ENCODE results near the gene RALBP1.

RALBP1 gene

DNA sequence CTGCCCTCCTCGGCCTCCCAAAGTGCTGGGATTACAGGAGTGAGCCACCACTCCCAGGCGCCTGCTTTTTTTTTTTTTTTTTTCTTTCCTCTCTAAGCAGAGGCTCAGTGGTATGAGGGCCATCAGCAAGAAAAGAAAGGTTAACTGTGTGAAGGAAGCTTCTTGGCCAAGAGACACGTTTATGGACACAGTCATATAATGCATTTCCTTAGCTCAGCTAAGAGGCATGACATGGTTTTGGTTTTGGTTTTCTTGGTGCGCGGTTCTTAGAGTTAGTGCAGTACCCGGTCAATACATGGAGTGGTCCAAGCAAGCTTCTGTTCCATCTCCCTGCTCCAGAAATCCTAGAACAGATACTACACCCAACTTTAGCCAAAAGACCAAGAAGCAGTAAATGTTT lies 42.6 kb downstream of the RALBP1 start:
- DNase-seq (ENCODE audit: low spot score) (no peak), ATAC-seq (ENCODE audit: low read depth) (no peak)
- Histone ChIP-seq H3K36me3 (ENCODE audit: low read depth) (peaks cover 45% of the 10 kb centered on the region), H3K9me3 (ENCODE audit: severe bottlenecking) (no peaks in the 10 kb centered on the region), H3K27ac (ENCODE audit: poor library complexity, severe bottlenecking) (no peak overlapping the region), H3K4me1 (ENCODE audit: insufficient read depth, poor library complexity, severe bottlenecking) (peaks cover 12% of the 10 kb centered on the region), H3K4me3 (ENCODE audit: severe bottlenecking) (no peak overlapping the region), H3K27me3 (ENCODE audit: insufficient read depth, poor library complexity, severe bottlenecking) (no peaks in the 10 kb centered on the region)
- TF ChIP-seq, protein P1, sequence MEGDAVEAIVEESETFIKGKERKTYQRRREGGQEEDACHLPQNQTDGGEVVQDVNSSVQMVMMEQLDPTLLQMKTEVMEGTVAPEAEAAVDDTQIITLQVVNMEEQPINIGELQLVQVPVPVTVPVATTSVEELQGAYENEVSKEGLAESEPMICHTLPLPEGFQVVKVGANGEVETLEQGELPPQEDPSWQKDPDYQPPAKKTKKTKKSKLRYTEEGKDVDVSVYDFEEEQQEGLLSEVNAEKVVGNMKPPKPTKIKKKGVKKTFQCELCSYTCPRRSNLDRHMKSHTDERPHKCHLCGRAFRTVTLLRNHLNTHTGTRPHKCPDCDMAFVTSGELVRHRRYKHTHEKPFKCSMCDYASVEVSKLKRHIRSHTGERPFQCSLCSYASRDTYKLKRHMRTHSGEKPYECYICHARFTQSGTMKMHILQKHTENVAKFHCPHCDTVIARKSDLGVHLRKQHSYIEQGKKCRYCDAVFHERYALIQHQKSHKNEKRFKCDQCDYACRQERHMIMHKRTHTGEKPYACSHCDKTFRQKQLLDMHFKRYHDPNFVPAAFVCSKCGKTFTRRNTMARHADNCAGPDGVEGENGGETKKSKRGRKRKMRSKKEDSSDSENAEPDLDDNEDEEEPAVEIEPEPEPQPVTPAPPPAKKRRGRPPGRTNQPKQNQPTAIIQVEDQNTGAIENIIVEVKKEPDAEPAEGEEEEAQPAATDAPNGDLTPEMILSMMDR (IDR thresholded peaks at IDR 0.05; ENCODE audit: poor library complexity, severe bottlenecking), result no peak

DNA sequence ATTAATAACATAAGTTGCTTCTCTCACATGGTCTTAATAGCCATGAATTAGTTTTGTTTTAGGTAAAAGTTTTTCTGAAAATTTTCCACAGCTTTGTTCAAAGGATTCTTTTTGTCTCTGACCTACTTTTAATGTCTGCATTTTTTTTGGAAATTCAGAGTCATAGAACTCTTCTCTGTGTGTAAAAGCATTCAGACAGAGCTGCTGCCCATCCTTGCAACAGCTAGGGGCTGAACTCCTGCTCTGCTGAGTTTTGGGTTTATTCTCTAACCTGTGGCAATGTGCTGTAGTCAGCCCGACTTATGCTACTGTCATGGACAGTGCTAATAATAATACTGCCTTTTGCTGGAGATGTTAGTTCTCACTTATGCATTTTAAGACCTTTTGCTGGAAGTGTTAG lies 44.1 kb downstream of the RALBP1 start:
- TF ChIP-seq, protein P1 (IDR thresholded peaks at IDR 0.05; ENCODE audit: poor library complexity, severe bottlenecking), result no peak
- Histone ChIP-seq H3K27ac (ENCODE audit: poor library complexity, severe bottlenecking) (no peak overlapping the region), H3K36me3 (ENCODE audit: low read depth) (peaks cover 39% of the 10 kb centered on the region), H3K27me3 (ENCODE audit: insufficient read depth, poor library complexity, severe bottlenecking) (no peaks in the 10 kb centered on the region), H3K9me3 (ENCODE audit: severe bottlenecking) (no peaks in the 10 kb centered on the region), H3K4me3 (ENCODE audit: severe bottlenecking) (no peak overlapping the region), H3K4me1 (ENCODE audit: insufficient read depth, poor library complexity, severe bottlenecking) (peaks cover 3% of the 10 kb centered on the region)
- no peak for DNase-seq (ENCODE audit: low spot score)
- no peak for ATAC-seq (ENCODE audit: low read depth)

DNA sequence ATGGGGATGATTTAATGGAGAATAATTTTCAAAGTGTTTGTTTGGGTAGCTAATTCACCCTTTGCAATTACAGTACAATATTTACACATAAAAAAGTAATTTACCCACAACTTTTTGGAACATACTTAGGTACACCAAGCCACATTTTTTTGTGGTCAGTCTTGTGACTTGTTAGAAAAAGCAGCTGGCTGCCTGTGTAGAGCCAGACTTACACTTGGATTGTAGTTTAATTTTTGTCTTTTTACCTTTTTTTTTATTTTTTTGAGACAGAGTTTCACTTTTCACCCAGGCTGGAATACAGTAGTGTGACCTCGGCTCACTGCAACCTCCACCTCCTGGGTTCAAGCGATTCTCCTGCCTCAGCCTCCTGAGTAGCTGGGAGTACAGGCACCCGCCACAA lies 45.4 kb downstream of the RALBP1 start:
- DNase-seq (ENCODE audit: low spot score), result no peak
- Histone ChIP-seq H3K4me3 (ENCODE audit: severe bottlenecking) (no peak overlapping the region), H3K27ac (ENCODE audit: poor library complexity, severe bottlenecking) (no peak overlapping the region), H3K36me3 (ENCODE audit: low read depth) (peaks cover 50% of the 10 kb centered on the region), H3K4me1 (ENCODE audit: insufficient read depth, poor library complexity, severe bottlenecking) (no peaks in the 10 kb centered on the region), H3K9me3 (ENCODE audit: severe bottlenecking) (no peaks in the 10 kb centered on the region), H3K27me3 (ENCODE audit: insufficient read depth, poor library complexity, severe bottlenecking) (no peaks in the 10 kb centered on the region)
- ATAC-seq (ENCODE audit: low read depth), result no peak
- TF ChIP-seq, protein P1 (IDR thresholded peaks at IDR 0.05; ENCODE audit: poor library complexity, severe bottlenecking), result no peak

DNA sequence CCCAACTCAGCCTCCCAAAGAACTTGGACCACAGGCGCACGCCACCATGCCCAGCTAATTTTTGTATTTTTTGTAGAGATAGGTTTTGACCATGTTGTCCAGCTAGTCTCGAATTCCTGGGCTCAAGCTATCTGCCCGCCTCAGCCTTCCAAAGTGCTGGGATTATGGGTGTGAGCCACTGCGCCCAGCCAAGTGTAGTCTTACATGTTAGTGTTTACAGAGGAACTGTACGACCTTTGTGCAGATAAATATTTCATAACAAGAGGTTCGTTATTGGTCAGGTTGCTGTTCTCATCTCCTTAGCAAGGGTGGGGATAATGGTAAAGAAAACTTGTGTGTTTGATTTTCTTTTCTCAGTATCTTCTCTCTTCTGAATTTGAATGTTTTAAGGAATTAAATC lies 46.5 kb downstream of the RALBP1 start:
- Histone ChIP-seq H3K4me3 (ENCODE audit: severe bottlenecking) (no peak overlapping the region), H3K9me3 (ENCODE audit: severe bottlenecking) (no peaks in the 10 kb centered on the region), H3K27ac (ENCODE audit: poor library complexity, severe bottlenecking) (no peak overlapping the region), H3K4me1 (ENCODE audit: insufficient read depth, poor library complexity, severe bottlenecking) (peaks cover 8% of the 10 kb centered on the region), H3K36me3 (ENCODE audit: low read depth) (peaks cover 48% of the 10 kb centered on the region), H3K27me3 (ENCODE audit: insufficient read depth, poor library complexity, severe bottlenecking) (no peaks in the 10 kb centered on the region)
- ATAC-seq (ENCODE audit: low read depth) (no peak), DNase-seq (ENCODE audit: low spot score) (no peak)
- TF ChIP-seq, protein P1 (IDR thresholded peaks at IDR 0.05; ENCODE audit: poor library complexity, severe bottlenecking), result no peak

DNA sequence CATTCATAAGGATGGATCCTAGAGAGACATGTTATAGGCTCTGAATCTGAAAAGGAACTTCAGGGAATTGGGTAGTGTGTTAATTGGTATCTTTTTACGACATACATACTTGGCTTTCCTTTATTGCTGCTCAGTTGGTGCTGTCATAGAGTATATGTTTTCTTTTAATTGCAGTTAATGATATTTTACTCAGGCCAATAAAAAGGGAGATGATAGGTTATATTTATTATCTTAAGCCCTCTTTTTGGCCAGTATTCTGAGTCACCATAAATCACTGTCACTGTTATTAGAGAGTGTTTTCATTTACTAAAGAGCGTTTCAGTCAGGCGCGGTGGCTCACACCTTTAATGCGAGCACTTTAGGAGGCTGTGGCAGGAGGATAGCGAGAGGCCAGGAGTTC lies 47.6 kb downstream of the RALBP1 start:
- H3K36me3 ChIP-seq (ENCODE audit: low read depth), result peaks cover 48% of the 10 kb centered on the region
- H3K9me3 ChIP-seq (ENCODE audit: severe bottlenecking), result no peaks in the 10 kb centered on the region
- ATAC-seq (ENCODE audit: low read depth) (no peak), DNase-seq (ENCODE audit: low spot score) (no peak)
- TF ChIP-seq, protein P1 (IDR thresholded peaks at IDR 0.05; ENCODE audit: poor library complexity, severe bottlenecking), result no peak
- H3K4me3 ChIP-seq (ENCODE audit: severe bottlenecking), result no peak overlapping the region
- H3K4me1 ChIP-seq (ENCODE audit: insufficient read depth, poor library complexity, severe bottlenecking), result peaks cover 9% of the 10 kb centered on the region
- no peak overlapping the region for H3K27ac ChIP-seq (ENCODE audit: poor library complexity, severe bottlenecking)
- no peaks in the 10 kb centered on the region for H3K27me3 ChIP-seq (ENCODE audit: insufficient read depth, poor library complexity, severe bottlenecking)
